ENCODE results near the gene WBP4. TPM values are rescaled to one million over a fixed set of nuclear protein-coding genes. Genes with fewer than 3 reads are reported as not detected.

The WBP4 gene
- total and polyA plus RNA-seq, 9 of the 15 experiments (the other 6 are each of a cell fraction or from before 2014, with no cell fraction given) = 5.5 to 12.2 (median 7.9) TPM

DNA sequence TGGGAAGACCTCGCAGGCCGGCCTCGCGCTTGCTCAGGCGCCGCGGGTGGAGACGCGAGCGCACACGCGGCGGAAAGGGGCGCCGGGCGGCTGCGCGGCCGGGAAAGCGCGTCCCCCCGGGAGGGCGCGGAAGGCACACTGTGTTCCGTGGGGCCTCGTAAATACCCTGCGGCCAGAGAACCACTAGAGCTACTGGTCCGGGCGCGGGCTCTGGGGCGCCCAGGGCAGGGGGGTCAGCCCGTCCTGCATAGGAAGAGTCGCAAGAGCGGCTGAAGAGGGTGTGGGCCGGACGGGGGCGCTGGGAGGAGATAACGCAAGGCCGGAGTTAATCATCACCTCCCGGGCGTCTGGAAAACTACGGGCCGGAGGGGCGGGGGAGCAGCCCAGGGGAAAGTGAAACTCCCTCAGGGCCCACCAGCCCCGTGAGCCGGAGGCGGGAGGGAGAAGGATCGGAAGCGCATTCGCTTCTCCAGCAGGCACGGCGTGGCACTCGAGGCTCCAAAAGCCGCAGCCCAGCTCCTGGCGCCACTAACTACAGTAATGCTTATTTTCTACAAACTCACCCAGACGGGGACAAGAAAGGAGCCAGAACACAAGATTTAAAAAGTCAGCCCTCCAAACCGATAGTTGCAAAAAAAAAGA lies 1.1 kb upstream of the WBP4 start (continued):
- TF ChIP-seq PBX2 (CRISPR knock-in tag; IDR thresholded peaks at IDR 0.05; ENCODE audit: low read depth) (no peak), PBX2 (tag; conservative IDR thresholded peaks at IDR 0.05; ENCODE audit: low read depth) (peak; percentile 41; the same call in 1 of the 2 replicates), RNF2 (IDR thresholded peaks at IDR 0.05) (peak; percentile 71), NFIX (CRISPR knock-in tag; IDR thresholded peaks at IDR 0.05; ENCODE audit: low read depth) (no peak), PRMT5 (CRISPR knock-in tag; IDR thresholded peaks at IDR 0.05) (0 out of 2 replicates have a peak, but pooled peaks have one; percentile 31), NCOA1 (IDR thresholded peaks at IDR 0.05; ENCODE audit: low read depth) (no peak), USF1 (CRISPR knock-in tag; IDR thresholded peaks at IDR 0.05) (no peak), NCOA4 (IDR thresholded peaks at IDR 0.05; ENCODE audit: partially characterized antibody) (no peak), BMI1 (IDR thresholded peaks at IDR 0.05; ENCODE audit: low read length) (no peak), NR4A1 (CRISPR knock-in tag; IDR thresholded peaks at IDR 0.05) (no peak), NR4A1 (tag; IDR thresholded peaks at IDR 0.05) (0 out of 2 replicates have a peak, but pooled peaks have one; percentile 60), AFF1 (IDR thresholded peaks at IDR 0.05; ENCODE audit: low read depth in 1 of 2, partially characterized antibody in 2 of 2) (no peak), SRSF9 (IDR thresholded peaks at IDR 0.05; ENCODE audit: borderline replicate concordance, low read depth, low read length) (no peak), ZEB2 (IDR thresholded peaks at IDR 0.05) (no peak), POU5F1 (IDR thresholded peaks at IDR 0.05; ENCODE audit: borderline replicate concordance, low read depth, low read length, partially characterized antibody) (no peak), ZNF586 (CRISPR knock-in tag; conservative IDR thresholded peaks at IDR 0.05) (no peak), TARDBP (IDR thresholded peaks at IDR 0.05) (no peak; the same call in 1 of the 2 replicates)
- TF ChIP-seq, protein P1, sequence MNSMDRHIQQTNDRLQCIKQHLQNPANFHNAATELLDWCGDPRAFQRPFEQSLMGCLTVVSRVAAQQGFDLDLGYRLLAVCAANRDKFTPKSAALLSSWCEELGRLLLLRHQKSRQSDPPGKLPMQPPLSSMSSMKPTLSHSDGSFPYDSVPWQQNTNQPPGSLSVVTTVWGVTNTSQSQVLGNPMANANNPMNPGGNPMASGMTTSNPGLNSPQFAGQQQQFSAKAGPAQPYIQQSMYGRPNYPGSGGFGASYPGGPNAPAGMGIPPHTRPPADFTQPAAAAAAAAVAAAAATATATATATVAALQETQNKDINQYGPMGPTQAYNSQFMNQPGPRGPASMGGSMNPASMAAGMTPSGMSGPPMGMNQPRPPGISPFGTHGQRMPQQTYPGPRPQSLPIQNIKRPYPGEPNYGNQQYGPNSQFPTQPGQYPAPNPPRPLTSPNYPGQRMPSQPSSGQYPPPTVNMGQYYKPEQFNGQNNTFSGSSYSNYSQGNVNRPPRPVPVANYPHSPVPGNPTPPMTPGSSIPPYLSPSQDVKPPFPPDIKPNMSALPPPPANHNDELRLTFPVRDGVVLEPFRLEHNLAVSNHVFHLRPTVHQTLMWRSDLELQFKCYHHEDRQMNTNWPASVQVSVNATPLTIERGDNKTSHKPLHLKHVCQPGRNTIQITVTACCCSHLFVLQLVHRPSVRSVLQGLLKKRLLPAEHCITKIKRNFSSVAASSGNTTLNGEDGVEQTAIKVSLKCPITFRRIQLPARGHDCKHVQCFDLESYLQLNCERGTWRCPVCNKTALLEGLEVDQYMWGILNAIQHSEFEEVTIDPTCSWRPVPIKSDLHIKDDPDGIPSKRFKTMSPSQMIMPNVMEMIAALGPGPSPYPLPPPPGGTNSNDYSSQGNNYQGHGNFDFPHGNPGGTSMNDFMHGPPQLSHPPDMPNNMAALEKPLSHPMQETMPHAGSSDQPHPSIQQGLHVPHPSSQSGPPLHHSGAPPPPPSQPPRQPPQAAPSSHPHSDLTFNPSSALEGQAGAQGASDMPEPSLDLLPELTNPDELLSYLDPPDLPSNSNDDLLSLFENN (IDR thresholded peaks at IDR 0.05; ENCODE audit: low read depth in 2 of 2, low read length in 2 of 2) = no peak

All from K562 (cell line).